Thoracic aorta (tissue), 2 donors: Measurements from ENCODE around the gene ZNF644. TPM values are rescaled to one million over a fixed set of nuclear protein-coding genes. Genes with fewer than 3 reads are reported as not detected.

Source experiments
- ATAC-seq: fragments of 150-250 bp; one replicate; pipeline ENCODE4 v1.8.0; 2017; ENCODE audit warnings: low read depth; ENCODE audit not compliant: insufficient number of reproducible peaks, low FRiP score
- DNase-seq: peaks from one replicate; pipeline ENCODE4 v3.0.0-alpha.2; 2020; ENCODE audit warnings: low spot score
- H3K27ac ChIP-seq, 2 donors: fragments of 200-600 bp; sonication (generic); 1 replicate in 1 of 2; 2 replicates in 1 of 2; pipeline ENCODE4 v1.5.1; 2016; ENCODE audit warnings: mild to moderate bottlenecking in 2 of 2, moderate library complexity in 2 of 2
- H3K27me3 ChIP-seq: fragments of 200-600 bp; sonication (generic); replicated peaks from 2 replicates; pipeline ENCODE4 v1.6.0; 2016; ENCODE audit warnings: mild to moderate bottlenecking; ENCODE audit not compliant: insufficient read depth
- H3K36me3 ChIP-seq: fragments of 200-600 bp; sonication (generic); one replicate; pipeline ENCODE4 v1.5.1; 2016
- H3K4me1 ChIP-seq, 2 donors: fragments of 200-600 bp; sonication (generic); 1 replicate in 1 of 2; 2 replicates in 1 of 2; pipeline versions ENCODE4 v1.5.1 to v1.6.0; 2016; ENCODE audit warnings: low read depth in 2 of 2, mild to moderate bottlenecking in 1 of 2; ENCODE audit not compliant: control insufficient read depth in 1 of 2
- H3K4me3 ChIP-seq: fragments of 200-600 bp; sonication (generic); 2 replicates; pipeline ENCODE4 v1.5.1; 2016; ENCODE audit warnings: mild to moderate bottlenecking
- H3K9me3 ChIP-seq: fragments of 200-600 bp; sonication (generic); 2 replicates; pipeline ENCODE4 v1.5.1; 2016
- total RNA-seq, 2 donors: library from RNA; depleted of rRNA; stranded (reverse); fragments of >200 nt; gene quantifications; one replicate each; pipeline versions ENCODE4 v1.1.0 to v1.2.3, GENCODE V29; 2016
- TF ChIP-seq, protein P1 (sequence below): fragments of 200-600 bp; sonication (generic); IDR thresholded peaks from one replicate; pipeline ENCODE4 v1.5.1; 2019; ENCODE audit warnings: antibody characterized with exemption

The ZNF644 gene
- total RNA-seq, 2 donors from 2014 or later: 39.0 to 48.7 TPM

DNA sequence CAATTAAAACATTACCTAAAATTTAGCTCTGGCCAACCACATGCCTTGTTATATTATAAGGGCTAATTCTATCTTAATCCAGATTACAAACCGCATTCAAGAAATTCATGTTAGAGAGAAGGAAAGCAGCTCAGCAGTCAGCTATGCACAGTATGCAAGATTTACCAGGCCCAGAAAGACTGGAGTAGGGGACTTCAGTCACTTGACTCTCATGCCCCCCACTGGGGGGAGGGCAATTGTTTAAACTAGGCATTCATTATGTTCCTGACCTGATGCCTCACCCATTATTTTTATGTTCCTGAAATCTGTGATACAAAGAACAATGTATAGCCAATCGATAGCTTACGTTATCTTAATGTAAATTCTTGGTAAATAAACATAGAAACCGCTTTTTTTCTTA, 96.9 kb downstream of the ZNF644 start:
- no peak for DNase-seq

DNA sequence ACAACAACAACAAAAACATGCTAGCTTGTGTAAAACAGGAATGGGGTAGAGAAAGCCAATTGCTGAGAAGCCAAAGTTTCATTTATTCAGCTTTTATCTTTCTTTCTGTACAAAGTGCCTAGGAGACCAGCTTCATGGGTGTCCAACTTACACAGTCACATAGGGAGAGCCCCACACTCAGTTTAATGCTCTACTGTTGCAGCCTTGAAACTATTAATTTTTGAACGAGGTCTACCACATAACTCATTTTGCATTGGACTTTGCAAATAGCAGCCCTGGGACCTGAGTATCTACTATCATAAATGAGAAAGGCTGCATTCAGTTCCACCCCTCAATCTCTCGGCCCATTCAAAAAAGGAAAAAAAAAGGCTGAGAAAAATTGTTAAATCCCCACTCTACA, 98.8 kb downstream of the ZNF644 start:
- no peak overlapping the region for H3K4me3 ChIP-seq
- no peaks in the 10 kb centered on the region for H3K36me3 ChIP-seq
- ATAC-seq (no peak), DNase-seq (no peak)
- no peak overlapping the region for H3K27ac ChIP-seq
- H3K27me3 ChIP-seq: no peaks in the 10 kb centered on the region
- H3K4me1 ChIP-seq: peaks cover 39 to 69% of the 10 kb centered on the region in 2 donors
- TF ChIP-seq, protein P1, sequence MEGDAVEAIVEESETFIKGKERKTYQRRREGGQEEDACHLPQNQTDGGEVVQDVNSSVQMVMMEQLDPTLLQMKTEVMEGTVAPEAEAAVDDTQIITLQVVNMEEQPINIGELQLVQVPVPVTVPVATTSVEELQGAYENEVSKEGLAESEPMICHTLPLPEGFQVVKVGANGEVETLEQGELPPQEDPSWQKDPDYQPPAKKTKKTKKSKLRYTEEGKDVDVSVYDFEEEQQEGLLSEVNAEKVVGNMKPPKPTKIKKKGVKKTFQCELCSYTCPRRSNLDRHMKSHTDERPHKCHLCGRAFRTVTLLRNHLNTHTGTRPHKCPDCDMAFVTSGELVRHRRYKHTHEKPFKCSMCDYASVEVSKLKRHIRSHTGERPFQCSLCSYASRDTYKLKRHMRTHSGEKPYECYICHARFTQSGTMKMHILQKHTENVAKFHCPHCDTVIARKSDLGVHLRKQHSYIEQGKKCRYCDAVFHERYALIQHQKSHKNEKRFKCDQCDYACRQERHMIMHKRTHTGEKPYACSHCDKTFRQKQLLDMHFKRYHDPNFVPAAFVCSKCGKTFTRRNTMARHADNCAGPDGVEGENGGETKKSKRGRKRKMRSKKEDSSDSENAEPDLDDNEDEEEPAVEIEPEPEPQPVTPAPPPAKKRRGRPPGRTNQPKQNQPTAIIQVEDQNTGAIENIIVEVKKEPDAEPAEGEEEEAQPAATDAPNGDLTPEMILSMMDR: no peak
- no peaks in the 10 kb centered on the region for H3K9me3 ChIP-seq

More for the DNA sequence above, 96.9 kb downstream of the ZNF644 start:
- Histone ChIP-seq H3K9me3 (no peaks in the 10 kb centered on the region), H3K4me3 (no peak overlapping the region), H3K27ac (no peak overlapping the region), H3K4me1 (peaks cover 39 to 59% of the 10 kb centered on the region in 2 donors), H3K36me3 (no peaks in the 10 kb centered on the region), H3K27me3 (no peaks in the 10 kb centered on the region)
- TF ChIP-seq, protein P1: no peak
- no peak for ATAC-seq

DNA sequence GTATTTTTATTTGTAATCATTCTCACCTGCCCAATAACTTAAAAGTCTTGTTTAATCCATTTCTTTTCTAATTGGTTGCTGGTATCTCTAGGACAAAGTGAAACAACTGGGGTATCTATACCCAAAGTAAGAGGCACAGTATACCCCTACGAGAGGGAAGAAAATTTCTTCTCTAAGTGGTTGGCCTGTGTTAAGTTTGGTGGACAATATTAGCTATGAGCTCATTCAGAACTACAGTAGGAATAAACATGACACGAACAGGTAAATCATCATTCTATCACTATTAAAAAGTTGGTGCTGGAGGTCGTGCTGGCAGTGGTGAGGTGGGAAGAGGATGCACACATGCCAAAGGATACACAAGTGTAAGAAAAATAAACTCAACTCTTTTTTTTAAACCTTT, 99.6 kb downstream of the ZNF644 start:
- ATAC-seq (no peak), DNase-seq (no peak)
- Histone ChIP-seq H3K27ac (no peak overlapping the region), H3K9me3 (no peaks in the 10 kb centered on the region), H3K36me3 (no peaks in the 10 kb centered on the region), H3K4me1 (peaks cover 39 to 69% of the 10 kb centered on the region in 2 donors), H3K27me3 (no peaks in the 10 kb centered on the region), H3K4me3 (no peak overlapping the region)
- TF ChIP-seq, protein P1: no peak

DNA sequence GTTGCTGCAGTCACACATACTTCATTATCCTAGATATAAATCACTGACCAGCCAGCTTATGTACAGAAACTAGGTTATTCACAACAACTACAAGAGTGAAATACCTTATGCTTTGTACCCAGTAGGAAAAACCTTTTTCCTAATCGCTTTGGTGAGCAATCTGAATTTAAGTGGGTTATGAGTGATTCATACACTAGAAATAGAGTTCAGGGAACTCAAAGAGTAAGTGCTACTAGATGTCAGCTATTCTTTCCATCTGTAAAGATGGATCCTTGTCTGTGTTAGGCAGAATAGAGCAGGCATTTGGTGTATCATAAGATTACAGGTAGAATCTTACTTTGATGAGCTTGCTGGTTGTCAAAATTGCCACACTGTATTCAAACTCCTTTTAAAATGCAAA, 101.9 kb downstream of the ZNF644 start:
- Histone ChIP-seq H3K27me3 (no peaks in the 10 kb centered on the region), H3K4me1 (peaks cover 27 to 50% of the 10 kb centered on the region in 2 donors), H3K4me3 (no peak overlapping the region), H3K27ac (no peak overlapping the region), H3K36me3 (no peaks in the 10 kb centered on the region), H3K9me3 (no peaks in the 10 kb centered on the region)
- DNase-seq (no peak), ATAC-seq (no peak)
- TF ChIP-seq, protein P1: no peak

DNA sequence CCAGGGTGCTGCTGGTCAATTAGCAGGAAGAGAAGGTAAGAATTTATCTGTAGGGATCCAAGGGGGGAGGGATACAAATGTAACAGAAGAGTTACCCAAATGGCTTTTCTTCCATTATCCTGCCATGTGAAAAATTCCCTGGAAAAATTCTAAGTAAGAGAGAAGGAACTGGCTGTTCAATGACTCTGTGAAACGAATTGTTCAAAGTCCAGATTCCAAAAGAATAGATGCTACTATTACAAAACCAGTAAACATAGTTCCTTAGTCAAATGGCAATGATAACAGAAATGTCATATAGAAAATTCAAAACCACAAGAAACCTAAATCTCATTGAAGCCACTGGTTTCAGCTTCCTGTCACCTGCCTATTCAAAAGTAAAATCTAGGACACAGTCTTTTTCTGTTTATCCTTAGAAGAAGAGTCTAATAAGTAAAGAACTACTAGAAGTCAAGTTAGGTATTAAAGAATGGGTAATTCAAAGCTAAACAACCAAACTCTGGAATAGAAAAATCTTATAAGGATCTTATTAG, 102.6 kb downstream of the ZNF644 start:
- H3K4me3 ChIP-seq: no peak overlapping the region
- no peak for DNase-seq
- H3K4me1 ChIP-seq: peaks cover 21 to 44% of the 10 kb centered on the region in 2 donors
- TF ChIP-seq, protein P1: no peak
- H3K27ac ChIP-seq: no peak overlapping the region
- no peaks in the 10 kb centered on the region for H3K27me3 ChIP-seq
- no peak for ATAC-seq
- no peaks in the 10 kb centered on the region for H3K36me3 ChIP-seq
- no peaks in the 10 kb centered on the region for H3K9me3 ChIP-seq
